WTC11 (cell line): ENCODE results near the gene EFHC2. TPM values are rescaled to one million over a fixed set of nuclear protein-coding genes. Genes with fewer than 3 reads are reported as not detected.

Experiments
- ATAC-seq: fragments of 200-7000 bp; cut with Tn5 transposase; 2 replicates; pipeline ENCODE4 v1.10.0; 2021; ENCODE audit warnings: mild to moderate bottlenecking, moderate library complexity
- CTCF ChIA-PET: fragments of 300-600 bp; sonication (Branson Sonifier 250); formaldehyde crosslinking; loops from one replicate; lab custom pipeline; 2021; ENCODE audit warnings: antibody characterized with exemption; lab: Charles Lee
- POLR2A ChIA-PET: fragments of 350-600 bp; sonication (Branson Sonifier 250); formaldehyde crosslinking; loops from one replicate; lab custom pipeline; 2021; ENCODE audit warnings: antibody characterized with exemption; lab: Charles Lee
- DNase-seq: peaks from one replicate; pipeline ENCODE4 v3.0.0; 2021; ENCODE audit warnings: low spot score
- H3K27ac Mint-ChIP-seq: 2 replicates; pipeline ENCODE4 v1.8.0; 2021; ENCODE audit warnings: mixed read lengths
- H3K27me3 Mint-ChIP-seq: 2 replicates; pipeline ENCODE4 v1.8.0; 2021; ENCODE audit warnings: low read depth, mild to moderate bottlenecking, moderate library complexity, mixed read lengths
- H3K36me3 Mint-ChIP-seq: 2 replicates; pipeline ENCODE4 v1.8.0; 2021; ENCODE audit warnings: mixed read lengths
- H3K4me1 Mint-ChIP-seq: 2 replicates; pipeline ENCODE4 v1.8.0; 2022; ENCODE audit warnings: mixed read lengths
- H3K4me3 Mint-ChIP-seq: 2 replicates; pipeline ENCODE4 v1.8.0; 2021; ENCODE audit warnings: mild to moderate bottlenecking, moderate library complexity, mixed read lengths
- H3K9me3 Mint-ChIP-seq: 2 replicates; pipeline ENCODE4 v1.8.0; 2021; ENCODE audit warnings: mixed read lengths
- CREM ChIP-seq: sonication (generic); formaldehyde crosslinking; IDR thresholded peaks from 2 replicates; pipeline ENCODE4 v1.8.1; 2022; ENCODE audit warnings: mild to moderate bottlenecking, missing genetic modification reagents, moderate library complexity
- EMX1 ChIP-seq: fragments of 250-450 bp; sonication (Bioruptor Pico); IDR thresholded peaks from 2 replicates; pipeline ENCODE4 v1.8.0; 2021; ENCODE audit warnings: mild to moderate bottlenecking
- GTF2I ChIP-seq: fragments of 250-450 bp; sonication (Bioruptor Pico); conservative IDR thresholded peaks from 2 replicates; pipeline ENCODE4 v1.4.0; 2021; ENCODE audit warnings: mild to moderate bottlenecking
- HMGA2 ChIP-seq: fragments of 250-450 bp; sonication (Bioruptor Pico); IDR thresholded peaks from 2 replicates; pipeline ENCODE4 v1.4.0; 2021; ENCODE audit warnings: mild to moderate bottlenecking, moderate library complexity
- IRF2 ChIP-seq: sonication (generic); formaldehyde crosslinking; IDR thresholded peaks from 2 replicates; pipeline ENCODE4 v1.8.0; 2022; ENCODE audit warnings: low read depth, missing genetic modification reagents, borderline replicate concordance
- KAT7 ChIP-seq: sonication (generic); formaldehyde crosslinking; IDR thresholded peaks from 2 replicates; pipeline ENCODE4 v1.8.1; 2023; ENCODE audit warnings: missing genetic modification reagents, mild to moderate bottlenecking, borderline replicate concordance
- MXD4 ChIP-seq: fragments of 250-450 bp; sonication (Bioruptor Pico); IDR thresholded peaks from 2 replicates; pipeline ENCODE4 v1.8.0; 2021; ENCODE audit warnings: mild to moderate bottlenecking, moderate library complexity, borderline replicate concordance
- NFATC4 ChIP-seq: fragments of 250-450 bp; sonication (Bioruptor Pico); IDR thresholded peaks from 2 replicates; pipeline ENCODE4 v1.9.0; 2021; ENCODE audit warnings: mild to moderate bottlenecking
- NFYB ChIP-seq: sonication (generic); formaldehyde crosslinking; conservative IDR thresholded peaks from 2 replicates; pipeline ENCODE4 v1.8.0; 2022; ENCODE audit warnings: low read depth, missing genetic modification reagents
- NR2C2 ChIP-seq: sonication (generic); formaldehyde crosslinking; IDR thresholded peaks from 2 replicates; pipeline ENCODE4 v1.8.0; 2022; ENCODE audit warnings: mild to moderate bottlenecking, missing genetic modification reagents
- PRRX2 ChIP-seq: fragments of 250-450 bp; sonication (Bioruptor Pico); IDR thresholded peaks from 2 replicates; pipeline ENCODE4 v1.8.0; 2021; ENCODE audit warnings: mild to moderate bottlenecking
- ZNF671 ChIP-seq: fragments of 250-450 bp; sonication (Bioruptor Pico); IDR thresholded peaks from 2 replicates; pipeline ENCODE4 v1.8.0; 2021; ENCODE audit warnings: mild to moderate bottlenecking
- total RNA-seq: library from RNA; stranded (reverse); gene quantifications from 3 replicates; pipeline ENCODE4 v1.2.3, GENCODE V29; 2021
- TF ChIP-seq, protein P1 (sequence below): sonication (generic); formaldehyde crosslinking; IDR thresholded peaks from 2 replicates; pipeline ENCODE4 v1.8.1; 2023; ENCODE audit warnings: mild to moderate bottlenecking, missing genetic modification reagents
- TF ChIP-seq, protein P2 (sequence below): sonication (generic); formaldehyde crosslinking; IDR thresholded peaks from 2 replicates; pipeline ENCODE4 v1.8.1; 2022; ENCODE audit warnings: missing genetic modification reagents, borderline replicate concordance
- TF ChIP-seq, protein P3 (sequence below): sonication (generic); formaldehyde crosslinking; IDR thresholded peaks from 2 replicates; pipeline ENCODE4 v1.8.0; 2023; ENCODE audit warnings: missing genetic modification reagents, mild to moderate bottlenecking, borderline replicate concordance
- TF ChIP-seq, protein P4 (sequence below): fragments of 250-450 bp; sonication (Bioruptor Pico); IDR thresholded peaks from 2 replicates; pipeline ENCODE4 v1.9.0; 2021; ENCODE audit warnings: mild to moderate bottlenecking, borderline replicate concordance
- TF ChIP-seq, protein P5 (sequence below): sonication (generic); formaldehyde crosslinking; IDR thresholded peaks from 2 replicates; pipeline ENCODE4 v1.8.0; 2023; ENCODE audit warnings: mild to moderate bottlenecking, missing genetic modification reagents
- TF ChIP-seq, protein P6 (sequence below): fragments of 250-450 bp; sonication (Bioruptor Pico); IDR thresholded peaks from 2 replicates; pipeline ENCODE4 v1.9.0; 2021; ENCODE audit warnings: mild to moderate bottlenecking
- TF ChIP-seq, protein P7 (sequence below): sonication (generic); formaldehyde crosslinking; IDR thresholded peaks from 2 replicates; pipeline ENCODE4 v1.8.1; 2022; ENCODE audit warnings: mild to moderate bottlenecking, moderate library complexity, missing genetic modification reagents

EFHC2 gene
- total RNA-seq, 1 experiment from 2014 or later: 2.1 TPM

DNA sequence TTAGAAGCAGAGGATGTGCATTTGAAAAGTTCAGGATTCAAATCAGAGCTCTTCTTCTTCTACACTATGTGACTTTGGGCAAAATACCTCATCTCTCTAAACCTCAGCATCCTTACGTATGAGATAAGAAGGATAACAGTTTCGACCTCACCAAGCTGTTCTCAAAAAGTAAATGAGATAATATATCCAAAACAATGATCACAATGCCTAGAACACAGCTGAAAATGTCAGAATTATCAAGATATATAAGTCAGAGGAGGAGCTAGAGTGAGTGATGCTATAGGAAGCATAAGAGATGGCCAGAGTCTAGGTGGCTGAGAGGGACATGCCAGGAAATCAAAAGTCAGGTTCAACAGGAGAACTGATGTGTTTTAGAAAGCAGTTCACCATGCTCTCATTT, 168.0 kb downstream of the EFHC2 start:
- H3K27me3 Mint-ChIP-seq: no peaks in the 10 kb centered on the region
- peaks cover 8% of the 10 kb centered on the region for H3K36me3 Mint-ChIP-seq
- POLR2A ChIA-PET: no interaction called here
- H3K27ac Mint-ChIP-seq: no peak overlapping the region
- no peak overlapping the region for H3K4me3 Mint-ChIP-seq
- TF ChIP-seq, protein P1, sequence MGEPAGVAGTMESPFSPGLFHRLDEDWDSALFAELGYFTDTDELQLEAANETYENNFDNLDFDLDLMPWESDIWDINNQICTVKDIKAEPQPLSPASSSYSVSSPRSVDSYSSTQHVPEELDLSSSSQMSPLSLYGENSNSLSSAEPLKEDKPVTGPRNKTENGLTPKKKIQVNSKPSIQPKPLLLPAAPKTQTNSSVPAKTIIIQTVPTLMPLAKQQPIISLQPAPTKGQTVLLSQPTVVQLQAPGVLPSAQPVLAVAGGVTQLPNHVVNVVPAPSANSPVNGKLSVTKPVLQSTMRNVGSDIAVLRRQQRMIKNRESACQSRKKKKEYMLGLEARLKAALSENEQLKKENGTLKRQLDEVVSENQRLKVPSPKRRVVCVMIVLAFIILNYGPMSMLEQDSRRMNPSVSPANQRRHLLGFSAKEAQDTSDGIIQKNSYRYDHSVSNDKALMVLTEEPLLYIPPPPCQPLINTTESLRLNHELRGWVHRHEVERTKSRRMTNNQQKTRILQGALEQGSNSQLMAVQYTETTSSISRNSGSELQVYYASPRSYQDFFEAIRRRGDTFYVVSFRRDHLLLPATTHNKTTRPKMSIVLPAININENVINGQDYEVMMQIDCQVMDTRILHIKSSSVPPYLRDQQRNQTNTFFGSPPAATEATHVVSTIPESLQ (CRISPR knock-in tag): no peak
- TF ChIP-seq MXD4 (no peak), ZNF671 (no peak), GTF2I (CRISPR knock-in tag) (no peak), IRF2 (no peak), NR2C2 (CRISPR knock-in tag) (no peak)
- TF ChIP-seq, protein P2, sequence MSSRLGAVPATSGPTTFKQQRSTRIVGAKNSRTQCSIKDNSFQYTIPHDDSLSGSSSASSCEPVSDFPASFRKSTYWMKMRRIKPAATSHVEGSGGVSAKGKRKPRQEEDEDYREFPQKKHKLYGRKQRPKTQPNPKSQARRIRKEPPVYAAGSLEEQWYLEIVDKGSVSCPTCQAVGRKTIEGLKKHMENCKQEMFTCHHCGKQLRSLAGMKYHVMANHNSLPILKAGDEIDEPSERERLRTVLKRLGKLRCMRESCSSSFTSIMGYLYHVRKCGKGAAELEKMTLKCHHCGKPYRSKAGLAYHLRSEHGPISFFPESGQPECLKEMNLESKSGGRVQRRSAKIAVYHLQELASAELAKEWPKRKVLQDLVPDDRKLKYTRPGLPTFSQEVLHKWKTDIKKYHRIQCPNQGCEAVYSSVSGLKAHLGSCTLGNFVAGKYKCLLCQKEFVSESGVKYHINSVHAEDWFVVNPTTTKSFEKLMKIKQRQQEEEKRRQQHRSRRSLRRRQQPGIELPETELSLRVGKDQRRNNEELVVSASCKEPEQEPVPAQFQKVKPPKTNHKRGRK: no peak
- TF ChIP-seq, protein P3, sequence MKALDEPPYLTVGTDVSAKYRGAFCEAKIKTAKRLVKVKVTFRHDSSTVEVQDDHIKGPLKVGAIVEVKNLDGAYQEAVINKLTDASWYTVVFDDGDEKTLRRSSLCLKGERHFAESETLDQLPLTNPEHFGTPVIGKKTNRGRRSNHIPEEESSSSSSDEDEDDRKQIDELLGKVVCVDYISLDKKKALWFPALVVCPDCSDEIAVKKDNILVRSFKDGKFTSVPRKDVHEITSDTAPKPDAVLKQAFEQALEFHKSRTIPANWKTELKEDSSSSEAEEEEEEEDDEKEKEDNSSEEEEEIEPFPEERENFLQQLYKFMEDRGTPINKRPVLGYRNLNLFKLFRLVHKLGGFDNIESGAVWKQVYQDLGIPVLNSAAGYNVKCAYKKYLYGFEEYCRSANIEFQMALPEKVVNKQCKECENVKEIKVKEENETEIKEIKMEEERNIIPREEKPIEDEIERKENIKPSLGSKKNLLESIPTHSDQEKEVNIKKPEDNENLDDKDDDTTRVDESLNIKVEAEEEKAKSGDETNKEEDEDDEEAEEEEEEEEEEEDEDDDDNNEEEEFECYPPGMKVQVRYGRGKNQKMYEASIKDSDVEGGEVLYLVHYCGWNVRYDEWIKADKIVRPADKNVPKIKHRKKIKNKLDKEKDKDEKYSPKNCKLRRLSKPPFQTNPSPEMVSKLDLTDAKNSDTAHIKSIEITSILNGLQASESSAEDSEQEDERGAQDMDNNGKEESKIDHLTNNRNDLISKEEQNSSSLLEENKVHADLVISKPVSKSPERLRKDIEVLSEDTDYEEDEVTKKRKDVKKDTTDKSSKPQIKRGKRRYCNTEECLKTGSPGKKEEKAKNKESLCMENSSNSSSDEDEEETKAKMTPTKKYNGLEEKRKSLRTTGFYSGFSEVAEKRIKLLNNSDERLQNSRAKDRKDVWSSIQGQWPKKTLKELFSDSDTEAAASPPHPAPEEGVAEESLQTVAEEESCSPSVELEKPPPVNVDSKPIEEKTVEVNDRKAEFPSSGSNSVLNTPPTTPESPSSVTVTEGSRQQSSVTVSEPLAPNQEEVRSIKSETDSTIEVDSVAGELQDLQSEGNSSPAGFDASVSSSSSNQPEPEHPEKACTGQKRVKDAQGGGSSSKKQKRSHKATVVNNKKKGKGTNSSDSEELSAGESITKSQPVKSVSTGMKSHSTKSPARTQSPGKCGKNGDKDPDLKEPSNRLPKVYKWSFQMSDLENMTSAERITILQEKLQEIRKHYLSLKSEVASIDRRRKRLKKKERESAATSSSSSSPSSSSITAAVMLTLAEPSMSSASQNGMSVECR: no peak
- TF ChIP-seq, protein P4, sequence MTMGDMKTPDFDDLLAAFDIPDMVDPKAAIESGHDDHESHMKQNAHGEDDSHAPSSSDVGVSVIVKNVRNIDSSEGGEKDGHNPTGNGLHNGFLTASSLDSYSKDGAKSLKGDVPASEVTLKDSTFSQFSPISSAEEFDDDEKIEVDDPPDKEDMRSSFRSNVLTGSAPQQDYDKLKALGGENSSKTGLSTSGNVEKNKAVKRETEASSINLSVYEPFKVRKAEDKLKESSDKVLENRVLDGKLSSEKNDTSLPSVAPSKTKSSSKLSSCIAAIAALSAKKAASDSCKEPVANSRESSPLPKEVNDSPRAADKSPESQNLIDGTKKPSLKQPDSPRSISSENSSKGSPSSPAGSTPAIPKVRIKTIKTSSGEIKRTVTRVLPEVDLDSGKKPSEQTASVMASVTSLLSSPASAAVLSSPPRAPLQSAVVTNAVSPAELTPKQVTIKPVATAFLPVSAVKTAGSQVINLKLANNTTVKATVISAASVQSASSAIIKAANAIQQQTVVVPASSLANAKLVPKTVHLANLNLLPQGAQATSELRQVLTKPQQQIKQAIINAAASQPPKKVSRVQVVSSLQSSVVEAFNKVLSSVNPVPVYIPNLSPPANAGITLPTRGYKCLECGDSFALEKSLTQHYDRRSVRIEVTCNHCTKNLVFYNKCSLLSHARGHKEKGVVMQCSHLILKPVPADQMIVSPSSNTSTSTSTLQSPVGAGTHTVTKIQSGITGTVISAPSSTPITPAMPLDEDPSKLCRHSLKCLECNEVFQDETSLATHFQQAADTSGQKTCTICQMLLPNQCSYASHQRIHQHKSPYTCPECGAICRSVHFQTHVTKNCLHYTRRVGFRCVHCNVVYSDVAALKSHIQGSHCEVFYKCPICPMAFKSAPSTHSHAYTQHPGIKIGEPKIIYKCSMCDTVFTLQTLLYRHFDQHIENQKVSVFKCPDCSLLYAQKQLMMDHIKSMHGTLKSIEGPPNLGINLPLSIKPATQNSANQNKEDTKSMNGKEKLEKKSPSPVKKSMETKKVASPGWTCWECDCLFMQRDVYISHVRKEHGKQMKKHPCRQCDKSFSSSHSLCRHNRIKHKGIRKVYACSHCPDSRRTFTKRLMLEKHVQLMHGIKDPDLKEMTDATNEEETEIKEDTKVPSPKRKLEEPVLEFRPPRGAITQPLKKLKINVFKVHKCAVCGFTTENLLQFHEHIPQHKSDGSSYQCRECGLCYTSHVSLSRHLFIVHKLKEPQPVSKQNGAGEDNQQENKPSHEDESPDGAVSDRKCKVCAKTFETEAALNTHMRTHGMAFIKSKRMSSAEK (CRISPR knock-in tag): no peak
- DNase-seq (no peak), ATAC-seq (no peak)
- CTCF ChIA-PET: no interaction called here
- peaks cover 7% of the 10 kb centered on the region for H3K9me3 Mint-ChIP-seq
- no peaks in the 10 kb centered on the region; the same call in 1 of the 2 replicates for H3K4me1 Mint-ChIP-seq

DNA sequence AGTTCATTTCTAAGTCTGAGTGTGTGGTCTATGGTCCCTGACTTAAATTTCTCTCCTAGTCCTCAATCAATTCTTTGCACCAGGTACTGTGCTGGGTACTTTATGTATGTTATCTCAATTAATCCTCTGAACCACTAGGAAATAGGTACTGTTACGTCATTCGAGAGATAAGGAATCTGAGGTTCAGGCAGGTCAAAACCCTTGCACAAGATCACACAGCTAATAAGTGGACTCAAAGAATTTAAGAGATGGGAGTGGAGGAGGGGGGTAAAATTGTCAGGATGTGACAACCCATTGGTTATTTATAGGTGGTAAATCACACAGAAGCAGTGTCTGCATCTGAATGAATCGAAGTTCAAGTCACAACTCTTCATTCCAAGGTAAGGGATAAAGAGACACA, 169.4 kb downstream of the EFHC2 start:
- ChIA-PET CTCF (interaction anchor here (0.9 kb wide), 1 partner anchor 216 kb away, joined by 4 read pairs; no protein-coding TSS in a partner anchor), POLR2A (interaction anchor here (0.6 kb wide), 2 partner anchors 131 to 1759 kb away, joined by 3 to 7 read pairs; no protein-coding TSS in a partner anchor)
- TF ChIP-seq ZNF671 (no peak), HMGA2 (CRISPR knock-in tag) (no peak), KAT7 (no peak), PRRX2 (CRISPR knock-in tag) (no peak), EMX1 (CRISPR knock-in tag) (no peak), NFYB (no peak), CREM (no peak), NFATC4 (CRISPR knock-in tag) (no peak)
- TF ChIP-seq, protein P5, sequence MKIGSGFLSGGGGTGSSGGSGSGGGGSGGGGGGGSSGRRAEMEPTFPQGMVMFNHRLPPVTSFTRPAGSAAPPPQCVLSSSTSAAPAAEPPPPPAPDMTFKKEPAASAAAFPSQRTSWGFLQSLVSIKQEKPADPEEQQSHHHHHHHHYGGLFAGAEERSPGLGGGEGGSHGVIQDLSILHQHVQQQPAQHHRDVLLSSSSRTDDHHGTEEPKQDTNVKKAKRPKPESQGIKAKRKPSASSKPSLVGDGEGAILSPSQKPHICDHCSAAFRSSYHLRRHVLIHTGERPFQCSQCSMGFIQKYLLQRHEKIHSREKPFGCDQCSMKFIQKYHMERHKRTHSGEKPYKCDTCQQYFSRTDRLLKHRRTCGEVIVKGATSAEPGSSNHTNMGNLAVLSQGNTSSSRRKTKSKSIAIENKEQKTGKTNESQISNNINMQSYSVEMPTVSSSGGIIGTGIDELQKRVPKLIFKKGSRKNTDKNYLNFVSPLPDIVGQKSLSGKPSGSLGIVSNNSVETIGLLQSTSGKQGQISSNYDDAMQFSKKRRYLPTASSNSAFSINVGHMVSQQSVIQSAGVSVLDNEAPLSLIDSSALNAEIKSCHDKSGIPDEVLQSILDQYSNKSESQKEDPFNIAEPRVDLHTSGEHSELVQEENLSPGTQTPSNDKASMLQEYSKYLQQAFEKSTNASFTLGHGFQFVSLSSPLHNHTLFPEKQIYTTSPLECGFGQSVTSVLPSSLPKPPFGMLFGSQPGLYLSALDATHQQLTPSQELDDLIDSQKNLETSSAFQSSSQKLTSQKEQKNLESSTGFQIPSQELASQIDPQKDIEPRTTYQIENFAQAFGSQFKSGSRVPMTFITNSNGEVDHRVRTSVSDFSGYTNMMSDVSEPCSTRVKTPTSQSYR (CRISPR knock-in tag): no peak
- TF ChIP-seq, protein P6, sequence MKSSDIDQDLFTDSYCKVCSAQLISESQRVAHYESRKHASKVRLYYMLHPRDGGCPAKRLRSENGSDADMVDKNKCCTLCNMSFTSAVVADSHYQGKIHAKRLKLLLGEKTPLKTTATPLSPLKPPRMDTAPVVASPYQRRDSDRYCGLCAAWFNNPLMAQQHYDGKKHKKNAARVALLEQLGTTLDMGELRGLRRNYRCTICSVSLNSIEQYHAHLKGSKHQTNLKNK: no peak
- TF ChIP-seq, protein P7, sequence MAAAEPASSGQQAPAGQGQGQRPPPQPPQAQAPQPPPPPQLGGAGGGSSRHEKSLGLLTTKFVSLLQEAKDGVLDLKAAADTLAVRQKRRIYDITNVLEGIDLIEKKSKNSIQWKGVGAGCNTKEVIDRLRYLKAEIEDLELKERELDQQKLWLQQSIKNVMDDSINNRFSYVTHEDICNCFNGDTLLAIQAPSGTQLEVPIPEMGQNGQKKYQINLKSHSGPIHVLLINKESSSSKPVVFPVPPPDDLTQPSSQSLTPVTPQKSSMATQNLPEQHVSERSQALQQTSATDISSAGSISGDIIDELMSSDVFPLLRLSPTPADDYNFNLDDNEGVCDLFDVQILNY (CRISPR knock-in tag): no peak
- Mint-ChIP-seq H3K4me3 (no peak overlapping the region), H3K36me3 (peaks cover 8% of the 10 kb centered on the region), H3K9me3 (peaks cover 7% of the 10 kb centered on the region), H3K4me1 (no peaks in the 10 kb centered on the region; the same call in 1 of the 2 replicates), H3K27me3 (no peaks in the 10 kb centered on the region), H3K27ac (no peak overlapping the region)
- DNase-seq (no peak), ATAC-seq (no peak)
